Measurements from ENCODE around the gene EDRF1.

- no peak for TF ChIP-seq CTCF (conservative IDR thresholded peaks at IDR 0.05)
- no peak for TF ChIP-seq ZFX (IDR thresholded peaks at IDR 0.05)
These were observed 21.0 kb upstream of the EDRF1 start for GRCh38 chr10:125698481-125698998.
